GM18507 (cell line): Measurements from ENCODE around the gene HDAC7.
A peak's percentile ranks its signal among the peaks of the same experiment; 100 is the strongest.
"Not testable (repeated sequence)": the region's sequence is repeated elsewhere in the genome, so short reads cannot be mapped to it uniquely, and the experiment has no call there.

Experiments
- DNase-seq: peaks from one replicate; pipeline ENCODE4 v3.0.0; 2011; ENCODE audit warnings: low read depth; ENCODE audit not compliant: insufficient read length; ENCODE audit errors: extremely low spot score
- FAIRE-seq: peaks from 2 replicates; lab custom pipeline; 2011; peaks lifted over from hg19 to GRCh38; lab: Jason Lieb, UNC

The HDAC7 gene

DNA sequence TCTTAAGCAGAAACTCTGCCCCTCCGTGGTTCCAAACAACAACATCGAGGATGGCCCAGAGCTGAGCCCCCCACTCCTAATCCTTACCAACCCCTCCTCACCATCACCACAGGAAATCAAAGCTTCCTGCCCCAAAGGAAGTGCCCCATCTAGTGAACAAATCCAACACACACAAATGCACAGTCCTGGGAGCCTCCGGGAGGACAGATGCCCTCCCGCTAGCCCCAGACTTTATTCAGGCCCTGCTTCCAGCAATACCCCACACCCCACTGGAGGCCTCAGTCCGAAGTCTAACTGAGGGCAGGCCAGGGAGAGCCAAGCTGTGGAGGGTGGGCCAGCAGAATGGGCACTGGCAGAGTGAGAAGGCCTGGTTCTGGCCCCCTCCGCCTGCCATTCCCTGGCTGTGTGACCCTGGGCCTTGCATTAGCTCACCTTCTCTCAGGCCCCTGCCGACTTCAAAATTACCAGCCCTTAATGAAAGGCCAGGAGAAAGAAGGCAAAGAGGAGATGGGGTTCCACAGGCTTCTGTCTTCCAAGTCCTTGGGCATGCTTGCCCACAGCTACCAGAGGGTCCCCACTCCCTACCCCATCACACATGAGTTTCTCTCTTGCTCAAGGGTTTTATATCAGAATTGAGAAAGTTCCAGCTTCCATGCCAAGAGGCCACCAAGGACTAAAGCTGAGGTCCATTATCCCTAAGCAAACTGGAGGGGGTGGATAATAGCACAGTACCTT, 2.3 kb downstream of the HDAC7 start:
- no peak for FAIRE-seq
- no peak for DNase-seq

DNA sequence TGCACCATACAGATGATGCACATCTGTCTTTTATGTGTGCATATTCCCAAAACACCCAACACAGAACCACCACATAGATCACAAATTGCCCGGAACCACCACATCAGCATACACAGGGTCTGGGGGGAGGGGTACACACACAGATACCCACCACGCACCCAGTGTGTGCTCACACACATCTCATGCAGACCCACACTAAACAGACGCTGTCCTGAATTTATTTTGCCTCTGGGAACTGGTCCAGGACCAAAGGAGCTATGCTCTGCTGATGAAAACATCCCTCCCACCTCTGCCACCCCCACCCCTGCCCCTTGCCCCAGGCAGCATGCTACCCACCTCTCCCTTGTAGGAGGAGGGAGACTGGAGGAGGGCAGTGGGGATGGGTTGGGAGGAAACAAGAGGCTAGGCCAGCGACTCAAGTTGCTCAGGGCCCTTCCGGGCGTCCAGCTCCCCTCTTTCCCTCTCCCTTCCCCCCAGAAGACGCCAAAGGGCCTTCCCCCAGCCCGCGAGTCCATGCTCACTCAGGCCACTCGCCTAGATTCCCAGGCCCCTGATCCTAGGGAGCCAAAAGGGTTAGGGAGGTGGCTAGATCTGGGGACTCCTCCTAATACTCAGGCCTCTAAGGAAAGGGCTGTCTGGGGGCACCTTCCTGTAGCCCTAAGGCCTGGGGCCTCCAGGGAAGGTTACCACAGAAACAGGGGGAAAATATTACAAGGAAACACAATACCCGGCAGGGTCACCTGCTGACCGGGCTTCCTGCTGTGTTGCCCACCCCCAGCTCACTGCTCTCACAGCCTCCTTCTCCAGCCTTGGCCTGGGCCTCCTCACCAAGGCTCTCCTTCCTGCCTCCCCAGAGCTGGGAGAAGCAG, 3.1 kb downstream of the HDAC7 start:
- DNase-seq = no peak
- FAIRE-seq = no peak

DNA sequence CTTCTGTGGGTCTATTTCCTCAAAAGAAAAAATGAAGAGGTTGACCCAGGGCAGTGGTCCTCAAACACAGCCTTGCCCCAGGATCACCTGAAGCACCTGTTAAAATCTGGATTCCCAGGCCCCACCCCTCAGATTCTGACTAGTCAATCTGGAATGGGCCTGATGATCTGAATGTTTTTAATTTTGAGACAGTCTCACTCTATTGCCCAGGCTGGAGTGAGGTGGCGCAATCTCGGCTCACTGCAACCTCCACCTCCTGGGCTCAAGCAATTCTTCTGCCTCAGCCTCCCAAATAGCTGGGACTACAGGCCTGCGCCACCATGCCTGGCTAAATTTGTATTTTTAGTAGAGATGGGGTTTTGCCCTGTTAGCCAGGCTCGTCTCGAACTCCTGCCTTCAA, 4.3 kb downstream of the HDAC7 start:
- not testable (repeated sequence) for FAIRE-seq, DNase-seq

DNA sequence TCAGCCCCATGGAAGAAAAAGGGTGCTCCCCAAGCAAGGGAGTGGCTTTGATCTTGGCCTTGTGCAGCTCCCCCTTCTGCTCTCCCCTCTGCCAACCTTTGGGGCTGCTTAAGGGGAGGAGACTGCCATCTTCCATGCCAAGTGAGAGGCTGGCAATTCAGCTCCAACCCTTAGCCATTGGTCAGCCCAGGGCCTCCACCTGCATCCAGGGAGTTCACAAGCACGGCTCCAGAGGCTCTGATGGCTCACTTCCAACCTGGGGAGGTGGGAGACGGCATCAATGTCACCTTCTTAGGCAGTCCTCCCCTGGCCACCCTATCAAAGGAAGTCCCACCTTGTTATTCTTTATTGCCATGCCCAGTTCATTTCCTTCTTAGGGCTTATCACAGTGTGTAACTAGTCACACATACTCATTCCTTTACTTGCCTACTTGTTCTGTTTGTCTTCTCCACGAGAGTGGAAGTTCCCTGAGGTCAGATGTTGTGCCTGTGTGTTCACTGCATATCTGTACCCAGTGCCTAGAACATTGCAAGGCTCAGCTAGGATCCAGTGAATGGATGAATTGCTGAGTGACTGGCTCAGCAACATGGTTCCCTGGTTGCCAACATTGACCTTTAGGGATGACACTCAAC, 5.0 kb downstream of the HDAC7 start:
- no peak for FAIRE-seq
- no peak for DNase-seq

DNA sequence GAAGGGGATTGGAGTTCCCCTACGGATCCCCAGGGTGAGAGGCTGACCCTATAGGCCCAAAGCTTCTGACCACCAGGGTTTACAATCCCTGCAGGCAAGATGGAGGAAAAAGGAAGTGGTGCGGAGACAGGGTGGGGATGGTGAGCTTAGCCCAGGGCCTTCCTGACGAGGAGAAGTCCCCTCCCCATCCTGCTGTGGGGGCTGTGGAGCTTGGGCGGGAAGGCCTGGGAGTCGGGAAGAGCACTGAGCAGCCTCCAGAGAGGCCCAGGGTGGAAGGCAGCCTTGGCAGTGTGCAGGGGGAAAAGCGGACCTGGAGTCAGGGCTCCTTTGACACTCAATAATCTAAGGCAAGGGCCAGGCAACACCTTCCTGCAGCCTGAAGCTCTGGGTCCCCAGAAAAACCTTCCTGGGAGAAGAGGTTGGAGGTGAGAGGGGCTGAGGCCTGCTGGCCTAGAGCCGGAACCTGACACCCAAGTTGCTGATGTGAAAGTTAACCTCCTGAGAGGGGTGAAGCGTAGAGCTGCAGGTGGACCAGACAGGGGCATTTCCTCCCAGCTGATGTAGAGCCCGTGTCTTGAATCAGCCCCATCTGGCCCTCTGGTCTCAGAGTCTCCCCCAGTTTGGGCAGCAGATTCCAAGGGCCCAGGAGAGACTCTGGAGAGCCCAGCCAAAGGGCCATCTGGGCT, 6.0 kb downstream of the HDAC7 start:
- FAIRE-seq (peak; percentile 62), DNase-seq (no peak)

DNA sequence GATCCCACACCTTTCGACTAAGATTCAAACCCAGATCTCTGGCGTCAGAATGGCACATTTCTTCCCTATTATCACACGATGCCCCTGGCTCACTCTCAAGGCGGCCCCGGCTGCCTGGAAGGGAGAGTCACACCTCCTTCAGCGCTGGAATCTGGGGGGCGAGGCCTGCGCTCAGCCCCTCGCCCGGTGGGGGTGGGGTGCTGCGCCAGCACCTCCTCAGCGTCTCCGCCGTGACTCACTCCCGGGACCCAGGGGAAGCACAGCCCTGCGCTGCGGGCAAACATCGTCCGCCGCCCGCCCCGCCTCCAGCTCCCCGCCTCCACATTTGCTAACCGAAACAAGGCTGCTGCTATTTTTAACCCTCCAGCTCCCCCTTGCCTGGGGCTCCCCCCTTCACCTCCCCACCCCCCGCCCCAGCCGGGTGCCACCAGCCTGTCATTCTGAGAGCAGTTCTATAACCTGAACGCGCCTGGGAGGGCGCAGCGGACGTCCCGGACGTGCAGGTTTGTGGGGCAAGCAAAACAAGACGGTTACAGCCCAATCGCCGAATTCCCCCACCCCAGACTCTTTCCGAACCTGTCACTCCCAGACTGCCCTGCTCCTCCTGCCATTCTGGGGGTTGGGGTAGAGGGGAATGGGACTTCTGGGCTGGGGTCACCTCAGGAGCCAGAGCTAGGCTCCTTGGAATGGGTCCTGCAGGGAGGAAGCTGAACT, 6.7 kb downstream of the HDAC7 start:
- peak; percentile 83 for DNase-seq
- peak; percentile 71 for FAIRE-seq

DNA sequence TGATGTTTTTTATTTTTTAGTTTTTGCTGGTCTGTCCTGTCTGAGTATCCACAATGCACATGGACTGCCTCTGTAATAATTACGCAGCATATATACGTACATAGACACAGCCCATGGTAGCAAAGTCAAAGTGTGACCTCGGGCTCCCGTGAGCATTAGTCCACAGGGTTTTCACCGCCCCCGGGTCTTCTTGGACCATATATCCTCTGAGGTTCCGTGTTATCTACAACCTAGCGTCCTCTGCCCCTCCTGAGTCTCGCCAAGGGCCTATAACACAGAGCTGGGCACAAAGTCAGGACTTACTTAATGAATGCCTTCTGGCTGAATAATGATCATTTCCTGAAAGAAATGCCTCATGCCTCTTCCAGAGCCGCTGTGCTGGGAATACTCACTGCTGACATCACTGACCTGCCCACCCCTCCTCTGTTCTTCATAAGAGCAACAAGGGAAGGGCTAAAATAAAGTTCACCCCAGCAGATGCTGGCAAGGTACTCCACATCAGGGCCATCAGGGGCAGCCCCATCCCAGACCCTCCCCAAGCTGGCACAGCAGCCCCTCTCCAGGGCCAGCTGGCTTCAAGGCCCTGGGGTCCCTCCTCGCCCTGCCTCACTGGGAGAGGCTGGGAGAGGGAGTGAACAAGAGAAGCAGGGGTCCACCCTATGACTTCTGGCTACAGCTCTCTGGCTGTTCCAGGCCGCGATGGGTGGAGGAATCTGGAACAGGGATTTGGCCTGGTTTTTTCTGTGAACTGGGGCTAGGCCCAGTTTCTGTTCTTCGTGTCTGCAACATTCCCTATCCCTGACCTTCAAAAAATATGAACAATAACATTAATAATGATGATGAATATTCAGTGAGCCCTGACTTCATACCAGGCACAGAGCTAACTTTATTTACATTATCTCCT, 7.9 kb downstream of the HDAC7 start:
- FAIRE-seq (no peak), DNase-seq (no peak)

DNA sequence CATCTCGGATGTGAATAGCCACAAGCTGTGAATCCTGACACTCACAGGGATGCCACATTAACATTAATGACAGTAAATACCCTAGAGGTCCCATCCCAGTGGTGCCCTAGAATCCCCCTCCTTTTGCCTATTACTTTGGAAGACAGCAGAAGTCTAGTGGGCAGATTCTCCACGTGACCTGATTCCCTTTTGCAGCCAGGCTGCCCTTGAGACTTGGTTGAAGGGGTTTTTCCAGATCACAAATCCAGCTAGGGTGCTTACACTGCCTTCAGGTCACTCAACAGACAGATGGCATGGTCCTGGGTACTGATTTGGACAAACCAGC, 8.7 kb downstream of the HDAC7 start:
- FAIRE-seq (no peak), DNase-seq (no peak)

DNA sequence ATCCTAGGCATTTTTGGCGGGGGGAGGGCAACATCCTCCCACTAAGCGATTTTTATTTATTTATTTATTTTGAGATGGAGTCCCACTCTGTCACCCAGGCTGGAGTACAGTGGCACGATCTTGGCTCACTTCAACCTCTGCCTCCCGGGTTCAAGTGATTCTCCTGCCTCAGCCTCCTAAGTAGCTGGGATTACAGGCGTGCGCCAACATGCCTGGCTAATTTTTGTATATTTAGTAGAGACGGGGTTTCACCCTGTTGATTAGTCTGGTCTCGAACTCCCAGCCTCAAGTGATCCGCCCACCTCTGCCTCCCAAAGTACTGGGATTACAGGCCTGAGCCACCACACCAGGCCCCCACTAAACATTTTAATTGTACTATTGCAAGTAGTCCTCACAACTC, 10.2 kb downstream of the HDAC7 start:
- DNase-seq, FAIRE-seq: not testable (repeated sequence)

DNA sequence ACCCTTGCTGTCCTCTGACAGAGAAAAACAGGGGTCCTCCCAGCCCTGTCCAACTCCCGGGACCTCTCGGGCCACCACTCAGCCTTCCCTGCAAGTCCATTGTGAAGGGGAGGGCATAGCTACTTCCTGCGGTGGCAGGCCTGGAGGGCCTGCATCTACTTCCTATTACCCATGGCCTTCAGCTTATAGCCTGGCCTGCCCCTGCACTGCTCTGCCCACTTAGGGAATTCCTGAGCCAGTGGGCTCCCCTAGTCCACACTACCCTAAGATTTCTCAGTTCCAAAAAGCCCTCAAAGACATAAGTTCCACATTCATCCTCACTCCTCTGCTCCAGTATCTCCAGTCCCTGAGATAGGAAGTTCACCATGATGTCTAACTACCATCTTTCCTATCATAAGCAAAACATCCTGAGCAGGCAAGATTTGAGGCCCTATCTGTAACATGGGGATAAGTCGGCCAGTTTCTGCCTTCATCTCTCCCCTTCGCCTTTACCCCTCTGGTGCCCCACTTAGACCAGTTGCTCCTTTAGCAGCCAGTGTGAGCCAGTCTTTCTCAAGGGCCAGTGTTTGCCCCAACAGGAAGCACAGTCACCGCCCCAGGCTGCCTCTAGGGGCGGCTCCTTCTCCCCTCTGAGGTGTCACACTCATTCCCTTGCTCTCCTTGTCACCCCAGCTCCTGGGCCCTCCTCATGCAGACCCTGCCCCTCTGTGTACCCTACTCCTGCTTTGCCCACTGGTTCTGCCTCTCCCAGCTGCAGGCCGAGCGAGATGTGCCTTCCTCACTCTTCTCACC, 10.9 kb downstream of the HDAC7 start:
- DNase-seq (no peak), FAIRE-seq (peak; percentile 12)

DNA sequence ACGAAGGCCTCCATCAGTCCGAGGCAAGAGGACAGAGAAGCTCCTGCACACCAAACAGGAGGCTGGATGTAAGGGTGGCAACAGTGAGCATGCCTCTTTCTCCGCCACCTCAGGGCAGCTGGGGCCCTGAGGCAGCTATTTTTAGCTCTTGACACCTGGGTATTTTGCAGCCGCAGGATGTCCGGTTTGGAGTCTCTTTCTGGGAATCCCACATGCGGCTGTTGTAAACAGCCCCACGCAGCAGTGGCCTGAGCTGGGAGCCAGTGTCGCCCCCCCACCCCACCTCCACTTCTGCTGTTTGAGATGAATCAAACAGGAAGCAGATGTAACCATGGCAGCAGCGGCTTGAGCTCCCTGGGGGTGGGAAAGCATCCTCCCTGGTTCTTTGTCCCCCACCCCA, 11.7 kb downstream of the HDAC7 start:
- DNase-seq = no peak
- FAIRE-seq = no peak

DNA sequence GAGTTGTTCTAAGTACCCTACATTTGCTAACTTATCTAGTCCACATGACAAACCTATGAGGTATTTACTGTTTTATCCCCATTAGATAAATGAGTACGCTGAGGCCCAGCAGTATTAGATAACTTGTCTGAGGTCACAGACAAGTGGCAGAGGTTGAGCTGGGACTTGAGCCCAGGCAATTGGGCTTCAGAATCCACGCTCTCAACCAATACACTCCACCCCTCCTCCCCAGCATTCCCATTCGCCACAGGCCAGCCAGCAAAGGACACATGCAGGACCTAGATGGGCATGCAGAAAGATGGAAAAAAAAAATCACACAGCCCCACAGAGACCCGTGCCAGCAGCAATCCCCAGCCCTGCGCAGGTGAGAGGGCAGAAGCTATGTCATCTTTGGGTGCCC, 12.4 kb downstream of the HDAC7 start:
- no peak for FAIRE-seq
- no peak for DNase-seq

DNA sequence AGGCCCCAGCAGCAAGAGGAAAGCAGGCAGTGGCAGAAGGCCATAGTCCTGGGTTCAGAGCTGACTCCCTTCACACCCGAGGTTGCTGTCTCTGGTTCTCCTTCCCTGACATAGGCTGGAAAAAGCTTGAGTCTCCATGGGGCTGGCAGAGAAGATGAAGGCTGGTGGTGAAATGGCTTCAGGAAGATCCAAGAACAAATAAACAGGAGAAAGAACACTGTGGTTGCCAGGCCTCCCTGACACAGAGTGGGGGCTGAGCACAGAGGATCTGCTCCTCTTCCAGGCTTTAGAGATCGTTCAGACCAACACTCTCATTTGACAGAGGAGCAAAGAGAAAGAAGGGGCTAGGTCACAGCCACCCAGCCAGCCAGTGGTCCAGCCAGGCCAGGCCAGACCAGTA, 14.3 kb downstream of the HDAC7 start:
- FAIRE-seq (no peak), DNase-seq (no peak)

DNA sequence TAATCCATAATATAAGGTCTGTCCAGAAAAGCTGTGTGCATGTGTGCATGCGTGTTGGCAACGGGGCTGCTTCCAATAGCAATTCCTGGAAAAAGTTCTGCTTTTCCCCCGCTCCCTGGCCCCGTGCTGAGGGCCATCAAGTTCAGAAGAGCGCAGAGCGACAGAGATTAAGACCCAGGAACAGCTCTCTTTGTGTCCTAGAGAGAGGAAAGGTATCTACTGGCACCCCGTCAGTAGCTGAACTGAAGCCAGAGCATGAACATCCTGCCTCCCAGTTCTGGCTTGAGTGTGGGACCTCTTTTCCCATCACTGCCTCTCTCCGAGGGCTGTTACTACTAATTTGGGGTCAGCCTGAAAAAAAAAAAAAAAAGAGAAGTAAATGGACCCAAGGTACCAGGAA, 15.5 kb downstream of the HDAC7 start:
- DNase-seq (no peak), FAIRE-seq (no peak)

DNA sequence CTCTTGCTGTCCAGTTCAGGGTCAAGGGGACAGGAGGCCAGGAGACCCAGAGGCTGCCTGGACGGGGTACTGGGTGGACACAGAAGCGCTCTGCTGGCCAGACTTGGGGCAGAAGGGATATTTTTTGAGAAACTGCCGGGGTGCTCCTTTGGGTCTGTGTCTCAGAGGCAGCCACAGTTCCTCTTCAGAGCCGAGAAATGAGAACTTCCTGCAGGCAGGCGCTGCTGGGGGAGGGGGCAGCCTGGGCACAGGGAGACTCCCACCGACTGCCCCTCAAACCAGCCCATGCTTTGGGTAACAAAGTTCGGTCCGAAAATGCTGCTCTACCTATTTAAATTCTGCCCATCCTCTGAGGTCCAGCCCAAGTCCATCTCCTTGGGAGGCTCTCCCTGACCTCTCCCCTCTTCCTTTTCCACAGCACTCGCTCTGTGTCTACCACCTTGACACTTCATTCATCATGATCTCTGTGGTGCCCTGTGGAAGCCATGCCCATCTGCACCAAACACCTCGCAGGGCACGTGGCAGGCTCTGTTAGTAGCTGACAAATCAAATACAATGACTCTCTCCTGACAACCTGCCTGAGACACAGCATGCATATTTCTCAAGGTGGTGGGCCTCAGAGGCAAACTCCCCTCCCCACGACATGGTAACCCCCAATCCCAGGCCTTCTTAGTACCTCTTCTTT, 16.4 kb downstream of the HDAC7 start:
- DNase-seq (no peak), FAIRE-seq (no peak)

DNA sequence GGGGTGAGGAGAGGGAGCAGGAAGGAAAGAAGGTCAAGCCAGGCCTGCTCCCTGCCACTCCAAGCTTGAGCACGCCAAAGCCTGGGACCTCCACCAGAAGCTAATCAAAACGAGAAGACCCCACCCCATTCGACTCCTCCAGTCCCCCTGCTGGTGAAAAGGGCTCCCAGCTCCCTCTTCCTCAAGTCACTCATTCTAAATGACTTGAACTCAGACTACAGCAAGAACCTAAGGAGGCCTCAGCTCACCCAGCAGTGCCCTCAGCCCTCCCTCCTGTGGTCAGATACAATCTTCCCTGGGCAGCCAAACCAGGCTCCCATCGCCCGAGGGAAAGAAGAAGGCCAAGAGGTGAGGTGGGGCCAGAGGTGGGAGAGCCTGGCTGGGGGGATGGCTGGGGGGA, 17.4 kb downstream of the HDAC7 start:
- DNase-seq = no peak
- no peak for FAIRE-seq

DNA sequence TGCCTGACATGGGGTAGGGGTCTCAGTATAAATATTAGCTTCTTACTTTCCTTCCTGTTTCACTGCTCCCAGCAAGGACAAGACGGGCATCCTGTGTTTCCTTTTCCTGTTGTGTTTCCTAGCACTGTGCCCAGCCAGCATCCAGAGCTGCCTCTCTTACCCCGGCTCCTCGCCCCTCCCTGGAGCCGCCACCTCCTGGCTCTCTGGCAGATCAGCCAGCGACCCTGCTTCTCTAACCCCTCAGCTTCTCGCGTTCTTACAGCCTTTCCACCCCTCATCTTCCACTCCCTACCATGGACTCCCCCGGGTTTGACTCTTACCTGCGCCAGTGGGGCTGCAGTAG, 17.8 kb downstream of the HDAC7 start:
- no peak for FAIRE-seq

More for the DNA sequence above, 17.8 kb downstream of the HDAC7 start:
- no peak for DNase-seq
